K562 (cell line): ENCODE measurements around the gene PRPS2. TPM values are rescaled to one million over a fixed set of nuclear protein-coding genes. Genes with fewer than 3 reads are reported as not detected.

Experiments
- ATAC-seq: fragments of 200-7000 bp; cut with Tn5 transposase; 3 replicates; pipeline ENCODE4 v1.9.1; 2020; ENCODE audit warnings: moderate library complexity
- BruUV-seq: library from RNA; stranded (reverse); fragments of 400-500 nt; replicated peaks from 2 replicates; lab custom pipeline; 2021; lab: Mats Ljungman, UMichigan
- CTCF ChIA-PET: fragments of 300-600 bp; formaldehyde crosslinking; extraction: SDS; loops from one replicate; lab custom pipeline; 2021; ENCODE audit warnings: low intra/inter-chr PET ratio; lab: Yijun Ruan, JAX
- POLR2A ChIA-PET: fragments of 300-600, 350-650 bp; sonication (Branson Sonifier 250); formaldehyde crosslinking; extraction: SDS; loops from one replicate; lab custom pipeline; 2021; ENCODE audit warnings: antibody characterized with exemption, inconsistent platforms; lab: Yijun Ruan, JAX
- DNase-seq, 4 experiments: peaks; one replicate each; pipeline versions ENCODE4 v3.0.0 to v3.0.0-alpha.2; 2011 to 2018; ENCODE audit warnings: low spot score in 3 of 4, mixed read lengths in 3 of 4; ENCODE audit errors: extremely low read depth in 1 of 4
- FAIRE-seq: peaks from 2 replicates; lab custom pipeline; 2011; peaks lifted over from hg19 to GRCh38; lab: Jason Lieb, UNC
- H2AFZ ChIP-seq: 2 replicates; pipeline ENCODE4 v1.6.0; 2011; ENCODE audit warnings: low read depth, low read length, control low read depth, inconsistent platforms
- H3K27ac ChIP-seq: fragments of 200-600 bp; 3 replicates; pipeline ENCODE4 v1.8.0; 2011; ENCODE audit warnings: low read depth, mild to moderate bottlenecking, control low read depth, inconsistent platforms, low read length, moderate library complexity, mixed read lengths; ENCODE audit errors: extremely low read depth
- H3K27me3 ChIP-seq, 2 experiments: fragments of 300-600 bp in 1 of 2; 2 replicates in 1 of 2; 3 replicates in 1 of 2; pipeline versions ENCODE4 v1.6.0 to v1.8.0; 2011; ENCODE audit warnings: inconsistent platforms in 2 of 2, low read length in 2 of 2, mild to moderate bottlenecking in 1 of 2, mixed read lengths in 1 of 2, moderate library complexity in 1 of 2; ENCODE audit not compliant: control insufficient read depth in 2 of 2, insufficient read depth in 2 of 2
- H3K36me3 ChIP-seq: fragments of 300-600 bp; 3 replicates; pipeline ENCODE4 v1.8.0; 2011; ENCODE audit warnings: mild to moderate bottlenecking, low read length, inconsistent platforms; ENCODE audit not compliant: control insufficient read depth, insufficient read depth
- H3K4me1 ChIP-seq, 2 experiments: fragments of 200-600 bp in 1 of 2; replicated peaks in 1 of 2; 2 replicates in 1 of 2; 3 replicates in 1 of 2; pipeline versions ENCODE4 v1.5.1 to v1.8.0; 2011; ENCODE audit warnings: inconsistent platforms in 2 of 2, low read length in 2 of 2, mild to moderate bottlenecking in 1 of 2, mixed read lengths in 1 of 2, moderate library complexity in 1 of 2; ENCODE audit not compliant: control insufficient read depth in 2 of 2, insufficient read depth in 2 of 2
- H3K4me2 ChIP-seq: 2 replicates; pipeline ENCODE4 v1.6.1; 2011; ENCODE audit warnings: low read length, control low read depth, inconsistent platforms, mixed read lengths; ENCODE audit not compliant: insufficient read depth
- H3K4me3 ChIP-seq: fragments of 200-600 bp; sonication (generic), shearing (Covaris generic); 2 replicates; pipeline ENCODE4 v1.5.1; 2016; ENCODE audit warnings: control low read depth, inconsistent platforms
- H3K79me2 ChIP-seq: fragments of 200-600 bp; 3 replicates; pipeline ENCODE4 v1.8.0; 2011; ENCODE audit warnings: low read length, inconsistent platforms; ENCODE audit not compliant: control insufficient read depth, insufficient read depth
- H3K9ac ChIP-seq, 2 experiments: 2 replicates each; pipeline versions ENCODE4 v1.6.0 to v1.6.1; 2011; ENCODE audit warnings: low read depth in 2 of 2, low read length in 2 of 2, control low read depth in 1 of 2, inconsistent platforms in 1 of 2, mild to moderate bottlenecking in 1 of 2, mixed read lengths in 1 of 2; ENCODE audit not compliant: insufficient read depth in 1 of 2
- H3K9me1 ChIP-seq: one replicate; pipeline ENCODE4 v1.6.0; 2011; ENCODE audit warnings: inconsistent platforms, mild to moderate bottlenecking, low read length, moderate library complexity; ENCODE audit not compliant: control insufficient read depth, insufficient read depth
- H3K9me3 ChIP-seq: replicated peaks from 2 replicates; pipeline ENCODE4 v1.5.1; 2011; ENCODE audit warnings: low read depth, low read length, inconsistent platforms; ENCODE audit not compliant: control insufficient read depth, insufficient read depth
- H4K20me1 ChIP-seq: replicated peaks from 2 replicates; pipeline ENCODE4 v1.6.1; 2011; ENCODE audit warnings: low read length, inconsistent platforms, mixed read lengths; ENCODE audit not compliant: control insufficient read depth, insufficient read depth
- CEBPB ChIP-seq: fragments of 450-650 bp; IDR thresholded peaks from 2 replicates; pipeline ENCODE4 v1.6.1; 2016; ENCODE audit warnings: missing genetic modification characterization, missing compliant biosample characterization
- CSDE1 ChIP-seq, 2 experiments: fragments of 450-650 bp; IDR thresholded peaks; 2 replicates each; pipeline ENCODE4 v1.6.1; 2016; ENCODE audit warnings: mild to moderate bottlenecking in 1 of 2
- ETV1 ChIP-seq: fragments of 450-650 bp; conservative IDR thresholded peaks from 2 replicates; pipeline ENCODE4 v1.6.1; 2016; ENCODE audit warnings: missing genetic modification characterization, control low read depth, low read depth, missing compliant biosample characterization
- ZNF41 ChIP-seq: fragments of 250-450 bp; sonication (Bioruptor Pico); conservative IDR thresholded peaks from 2 replicates; pipeline ENCODE4 v1.4.0; 2020; ENCODE audit warnings: mild to moderate bottlenecking
- WGBS: fragments of 100-300 bp; shearing (Covaris generic); methylation state at CpG from one replicate; pipeline ENCODE4 v1.1.6; 2016; ENCODE audit warnings: low coverage, mixed read lengths; ENCODE audit not compliant: insufficient coverage; ENCODE audit errors: missing lambda C conversion rate; 5-methylcytosine and 5-hydroxymethylcytosine counted together
- in situ Hi-C: fragments of 300-500 bp; cut with MboI; formaldehyde crosslinking; loops from 4 replicates; pipeline ENCODE4 v1.15.0; 2018; ENCODE audit warnings: inconsistent platforms, mixed read lengths
- intact Hi-C: fragments of 100-400 bp; cut with micrococcal nuclease; formaldehyde crosslinking; loops from 2 replicates; pipeline ENCODE4 v1.14.2; 2022
- polyA plus RNA-seq, 8 experiments: library from polyadenylated mRNA; depleted of rRNA in 4 of 8; stranded (reverse) in 5 of 8; unstranded in 3 of 8; fragments of >200 nt; fragmentation: Nextera tagmentation in 2 of 8; fragmentation: Illumina TruSeq in 1 of 8; extraction: Ambion mirVana in 2 of 8; extraction: Trizol in 1 of 8; gene quantifications; 2 replicates each; pipeline versions ENCODE4 v1.2.1 to v1.2.3, GENCODE V29; 2011 to 2014; ENCODE audit warnings: inconsistent platforms in 1 of 8, missing spikeins in 1 of 8
- total RNA-seq, 7 experiments: library from RNA; depleted of rRNA in 6 of 7; stranded (reverse); fragments of >200 nt in 6 of 7; fragmentation: Illumina TruSeq in 2 of 7; extraction: Trizol in 2 of 7; gene quantifications; 2 replicates each; pipeline versions ENCODE4 v1.2.1 to v1.2.3, GENCODE V29; 2011 to 2021; ENCODE audit warnings: low replicate concordance in 1 of 7
- TF ChIP-seq, protein P1 (sequence below): sonication (generic); formaldehyde crosslinking; IDR thresholded peaks from 2 replicates; pipeline ENCODE4 v1.8.1; 2023; ENCODE audit warnings: mild to moderate bottlenecking, missing genetic modification reagents, moderate library complexity

PRPS2 gene
- total and polyA plus RNA-seq, 9 of the 15 experiments (the other 6 are each of a cell fraction or from before 2014, with no cell fraction given), result 50.3 to 85.0 (median 62.1) TPM

- in situ Hi-C loops (loop anchor here (25.0 kb wide), 1 partner anchor 676 kb away; no protein-coding TSS in a partner anchor), intact Hi-C loops (no loop called here)
- H3K4me1 ChIP-seq, result no peaks in the 10 kb centered on the region
- H3K9ac ChIP-seq, result no peak overlapping the region
- no peak overlapping the region for H3K27ac ChIP-seq
- H3K9me3 ChIP-seq, result no peaks in the 10 kb centered on the region
- no peaks in the 10 kb centered on the region for H3K79me2 ChIP-seq
- H3K36me3 ChIP-seq, result peaks cover 80% of the 10 kb centered on the region
- H3K9me1 ChIP-seq, result no peaks in the 10 kb centered on the region
- H3K27me3 ChIP-seq, result no peaks in the 10 kb centered on the region
- CTCF ChIA-PET, result no interaction called here
- no peaks in the 10 kb centered on the region for H4K20me1 ChIP-seq
- 98% methylated on average over 8 of the region's 8 CpGs for WGBS
- FAIRE-seq, result no peak
- H2AFZ ChIP-seq, result no peak overlapping the region
- H3K4me2 ChIP-seq, result no peak overlapping the region
- TF ChIP-seq CEBPB (tag), result no peak
- TF ChIP-seq, protein P1, sequence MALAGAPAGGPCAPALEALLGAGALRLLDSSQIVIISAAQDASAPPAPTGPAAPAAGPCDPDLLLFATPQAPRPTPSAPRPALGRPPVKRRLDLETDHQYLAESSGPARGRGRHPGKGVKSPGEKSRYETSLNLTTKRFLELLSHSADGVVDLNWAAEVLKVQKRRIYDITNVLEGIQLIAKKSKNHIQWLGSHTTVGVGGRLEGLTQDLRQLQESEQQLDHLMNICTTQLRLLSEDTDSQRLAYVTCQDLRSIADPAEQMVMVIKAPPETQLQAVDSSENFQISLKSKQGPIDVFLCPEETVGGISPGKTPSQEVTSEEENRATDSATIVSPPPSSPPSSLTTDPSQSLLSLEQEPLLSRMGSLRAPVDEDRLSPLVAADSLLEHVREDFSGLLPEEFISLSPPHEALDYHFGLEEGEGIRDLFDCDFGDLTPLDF, result no peak
- no peak for TF ChIP-seq CSDE1 (IDR thresholded peaks at IDR 0.05)
- no peak for TF ChIP-seq ETV1 (tag)
- TF ChIP-seq ZNF41 (CRISPR knock-in tag), result no peak
- TF ChIP-seq, all 486 proteins: peak for 0
- DNase-seq, result no peak
- no peak for ATAC-seq
- no peak overlapping the region for H3K4me3 ChIP-seq
- POLR2A ChIA-PET, result no interaction called here
- BruUV-seq, result no TSS peak
These were observed 20.4 kb downstream of the PRPS2 start for GRCh38 chrX:12811658-12812057.
